HCT116 (cell line): Measurements from ENCODE around the gene CHST11.

ENCODE experiments used
- EZH2phosphoT487 ChIP-seq: fragments of 200-600 bp; IDR thresholded peaks from 2 replicates; pipeline ENCODE4 v1.6.1; 2018; ENCODE audit warnings: antibody characterized with exemption, borderline replicate concordance
- MAX ChIP-seq: IDR thresholded peaks from 2 replicates; pipeline ENCODE4 v1.6.1; 2012
- POLR2A ChIP-seq: IDR thresholded peaks from 2 replicates; pipeline ENCODE4 v1.7.0; 2011; ENCODE audit warnings: borderline replicate concordance; ENCODE audit not compliant: insufficient read depth, insufficient read length; ENCODE audit errors: extremely low read depth
- POLR2AphosphoS5 ChIP-seq: IDR thresholded peaks from 2 replicates; pipeline ENCODE4 v1.6.1; 2011; ENCODE audit warnings: mild to moderate bottlenecking, low read depth, low read length, moderate library complexity
- ZFX ChIP-seq: fragments of 450-650 bp; IDR thresholded peaks from 2 replicates; pipeline ENCODE4 v1.6.1; 2017

DNA sequence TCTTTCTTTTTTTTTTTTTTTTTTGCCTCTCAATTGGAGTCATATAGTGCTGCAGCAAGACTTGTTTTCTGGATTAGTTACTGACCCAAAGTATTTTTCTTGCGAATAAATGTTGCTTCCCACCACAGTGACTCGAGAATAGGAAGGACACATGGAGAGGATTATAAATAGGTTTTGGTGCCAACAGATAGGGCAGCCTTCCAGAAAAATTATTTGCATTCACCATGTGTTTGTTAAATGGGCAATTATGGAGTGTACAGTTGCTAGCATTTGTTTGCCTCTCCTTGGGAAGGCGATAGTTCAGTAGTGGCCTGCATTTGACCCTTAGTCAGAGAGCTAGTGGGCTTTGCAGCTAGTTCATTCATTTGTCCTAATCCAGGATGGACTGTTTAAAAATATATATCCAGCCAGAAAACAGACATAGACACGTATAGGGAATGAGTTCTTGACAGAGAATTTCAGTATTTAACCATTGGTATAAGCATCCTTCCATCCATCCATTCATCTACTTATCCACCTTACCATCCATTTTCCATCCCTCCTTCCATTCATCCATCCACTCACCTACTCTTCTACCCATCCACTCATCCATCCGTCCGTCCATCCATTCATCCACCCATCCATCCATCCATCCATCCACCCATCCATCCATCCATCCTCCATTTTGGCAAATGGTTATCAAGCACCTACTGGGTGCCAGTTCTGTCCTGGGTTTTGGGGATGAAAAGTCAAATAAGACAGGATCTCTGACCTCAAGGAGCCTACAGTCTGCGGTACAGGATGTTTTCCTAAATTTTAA is 67.5 kb downstream of the CHST11 start:
- TF ChIP-seq POLR2AphosphoS5 (no peak), POLR2A (no peak), ZFX (no peak), MAX (no peak), EZH2phosphoT487 (no peak)
